HG03460 (cell line): Measurements from ENCODE around the gene UQCC3.
A peak's percentile ranks its signal among the peaks of the same experiment; 100 is the strongest.
"Not testable (repeated sequence)": the region's sequence is repeated elsewhere in the genome, so short reads cannot be mapped to it uniquely, and the experiment has no call there.

Experiments
- ATAC-seq: cut with Tn5 transposase; IDR thresholded peaks from one replicate; pipeline ENCODE4 v1.9.1; 2021; ENCODE audit not compliant: unreplicated experiment

The UQCC3 gene

GRCh38 chr11:62702246-62702645, 30.8 kb downstream of the UQCC3 start:
- no peak for ATAC-seq

GRCh38 chr11:62703921-62704320, 32.4 kb downstream of the UQCC3 start:
- ATAC-seq = not testable (repeated sequence)

- ATAC-seq = no peak
Observed at GRCh38 chr11:62705413-62705812, 33.9 kb downstream of the UQCC3 start.

GRCh38 chr11:62705880-62706849, 34.7 kb downstream of the UQCC3 start:
- ATAC-seq = peak; percentile 50

GRCh38 chr11:62706850-62707247, 35.4 kb downstream of the UQCC3 start:
- ATAC-seq = no peak

DNA sequence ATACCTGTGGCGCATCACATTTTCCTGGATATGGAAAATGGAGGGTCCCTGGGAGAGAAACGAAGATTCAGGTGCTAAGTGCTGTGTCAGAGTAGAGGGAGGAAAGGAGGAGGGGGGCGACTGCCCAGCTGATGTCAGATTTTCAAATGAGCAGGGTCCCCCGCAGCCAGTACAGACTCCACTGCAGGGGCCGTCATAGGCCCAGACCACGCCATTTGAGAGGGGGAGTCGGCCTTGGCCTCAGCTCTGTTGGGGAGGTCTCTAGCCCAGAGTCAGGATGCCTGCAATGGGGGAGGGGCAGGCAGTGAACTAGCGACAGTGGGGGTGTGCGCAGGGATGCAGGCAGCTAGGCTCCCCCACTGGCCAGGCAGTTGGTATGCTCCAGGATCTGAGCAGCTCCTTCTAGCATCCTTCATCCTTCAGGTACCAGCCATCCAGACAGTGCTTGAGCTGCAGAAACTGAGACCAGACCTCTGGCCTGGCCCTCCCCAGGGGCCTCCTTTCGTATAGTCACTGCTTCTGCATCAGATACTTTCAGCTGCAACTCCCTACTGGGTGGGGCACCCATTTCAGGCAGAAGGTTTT, 35.9 kb downstream of the UQCC3 start, which contains the start of the genes BSCL2 and GNG3:
TSS of gene BSCL2 (minus strand) at position 148 of the 585 bp plus-strand sequence. CDS start 229 bp downstream, outside the sequence.
TSS of gene GNG3 (plus strand) at position 400 of the 585 bp plus-strand sequence. CDS start 620 bp downstream, outside the sequence.
- ATAC-seq = no peak

DNA sequence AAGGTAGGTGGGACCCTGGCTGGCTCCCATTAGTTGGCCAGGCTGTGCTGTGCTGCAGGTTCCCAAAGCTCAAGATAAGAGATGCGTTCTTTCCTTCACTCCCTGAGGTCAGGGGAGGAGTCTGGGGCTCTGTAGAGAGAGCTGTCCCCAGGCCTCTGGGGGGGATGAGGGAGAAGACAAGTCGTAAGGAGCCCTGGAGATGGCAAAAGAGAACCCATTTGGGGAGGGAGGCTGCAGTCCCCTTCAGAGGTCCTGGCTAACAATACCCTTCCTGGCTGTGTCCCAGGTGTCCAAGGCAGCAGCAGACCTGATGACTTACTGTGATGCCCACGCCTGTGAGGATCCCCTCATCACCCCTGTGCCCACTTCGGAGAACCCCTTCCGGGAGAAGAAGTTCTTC, 36.9 kb downstream of the UQCC3 start:
- ATAC-seq = no peak

DNA sequence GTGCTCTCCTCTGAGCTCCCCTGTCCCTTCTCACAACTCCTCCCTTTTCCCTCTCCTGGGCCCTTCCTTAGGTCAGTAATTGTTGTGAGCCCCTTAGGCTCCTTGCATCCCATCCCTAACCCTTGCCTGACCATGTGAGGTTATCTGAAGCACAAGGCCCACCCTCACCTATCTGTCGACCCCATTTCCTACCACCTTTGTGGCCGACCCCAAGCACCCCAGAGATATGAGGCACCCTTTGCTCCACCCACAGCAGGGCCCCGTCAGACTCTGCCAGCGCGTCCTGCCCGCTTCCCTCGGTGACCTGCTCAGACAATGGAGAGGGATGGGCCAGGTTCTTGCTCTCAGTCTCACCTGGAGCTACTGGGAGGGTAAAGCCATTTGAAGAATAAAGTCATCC, 37.3 kb downstream of the UQCC3 start:
- peak; percentile 4 for ATAC-seq

DNA sequence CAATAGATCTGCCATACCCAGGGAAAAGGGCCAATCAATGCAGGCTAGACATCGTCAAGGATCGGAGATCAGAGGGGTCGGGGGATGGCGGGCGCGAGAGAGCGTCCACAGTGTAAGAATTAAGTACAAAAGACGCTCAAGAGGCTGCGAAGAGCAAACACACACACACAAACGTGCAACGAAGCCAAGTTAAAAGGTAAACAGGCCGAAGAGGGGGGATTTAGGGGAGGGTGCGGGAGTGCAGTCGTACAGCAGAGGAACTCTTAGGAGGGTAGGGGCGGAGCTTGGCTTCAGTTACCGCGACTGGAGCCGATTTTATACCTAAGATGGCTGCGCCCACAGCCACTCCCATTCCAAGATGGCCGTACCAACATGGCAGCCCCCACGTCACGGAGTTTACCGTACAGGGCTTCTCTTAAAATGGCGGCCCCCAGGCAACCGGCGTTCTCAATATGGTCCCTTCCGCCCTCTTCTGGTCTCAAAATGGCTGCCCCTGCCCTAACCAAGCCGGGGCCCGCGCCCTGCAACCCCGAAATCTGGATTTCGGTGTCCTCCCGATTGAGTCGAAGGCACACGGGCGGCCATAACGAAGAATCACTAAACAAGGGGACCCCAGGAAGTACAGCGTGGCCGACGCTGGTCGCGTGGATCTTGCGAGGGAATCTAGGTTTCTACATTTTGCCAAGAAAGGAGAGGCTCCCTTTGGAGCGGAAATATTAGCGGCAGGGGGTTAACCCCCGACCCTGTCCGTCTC, 38.0 kb downstream of the UQCC3 start:
- ATAC-seq = peak; percentile 67

DNA sequence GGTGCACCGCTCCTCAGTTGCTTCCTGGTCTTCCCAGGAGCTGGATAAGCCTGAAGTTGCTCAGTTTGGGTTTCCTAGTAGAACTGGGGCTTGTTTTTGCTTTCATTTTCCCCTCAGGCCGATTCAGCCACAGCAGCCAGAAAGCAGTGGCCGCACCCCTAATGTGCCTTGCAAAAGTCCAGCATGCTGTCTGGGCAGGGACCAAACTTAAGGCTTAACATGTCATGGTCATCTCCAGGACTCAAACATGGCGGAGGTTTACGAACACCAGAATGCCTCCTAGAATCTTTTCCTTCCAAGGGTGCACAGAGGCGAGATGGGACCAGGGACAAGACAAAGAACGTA, 38.5 kb downstream of the UQCC3 start:
- no peak for ATAC-seq

DNA sequence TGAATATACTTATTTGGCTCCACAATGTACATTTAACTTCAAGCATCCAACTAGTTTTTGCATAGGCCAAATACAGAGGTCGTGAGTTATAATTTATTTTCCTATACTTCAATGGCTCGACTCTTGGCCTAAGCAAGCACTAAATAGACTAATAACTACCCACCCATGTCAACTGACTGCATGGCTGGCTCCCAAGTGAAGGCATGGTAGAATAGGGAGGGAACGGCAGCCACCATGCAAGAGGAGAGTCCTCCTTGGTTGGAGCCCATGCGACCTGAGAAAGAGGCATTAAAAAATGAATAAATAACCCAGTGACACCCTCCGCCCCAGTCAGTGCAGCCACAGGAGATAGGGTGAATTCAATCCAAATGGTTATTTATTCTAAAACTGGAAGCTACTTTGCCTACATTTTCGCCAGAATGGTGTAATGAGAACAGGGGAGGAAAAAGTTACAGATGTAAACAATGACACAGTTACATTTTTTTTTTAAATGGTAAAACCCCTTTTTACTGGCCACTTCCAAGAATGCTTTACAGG, 40.9 kb downstream of the UQCC3 start:
- no peak for ATAC-seq

GRCh38 chr11:62712861-62713260, 41.4 kb downstream of the UQCC3 start:
- no peak for ATAC-seq

DNA sequence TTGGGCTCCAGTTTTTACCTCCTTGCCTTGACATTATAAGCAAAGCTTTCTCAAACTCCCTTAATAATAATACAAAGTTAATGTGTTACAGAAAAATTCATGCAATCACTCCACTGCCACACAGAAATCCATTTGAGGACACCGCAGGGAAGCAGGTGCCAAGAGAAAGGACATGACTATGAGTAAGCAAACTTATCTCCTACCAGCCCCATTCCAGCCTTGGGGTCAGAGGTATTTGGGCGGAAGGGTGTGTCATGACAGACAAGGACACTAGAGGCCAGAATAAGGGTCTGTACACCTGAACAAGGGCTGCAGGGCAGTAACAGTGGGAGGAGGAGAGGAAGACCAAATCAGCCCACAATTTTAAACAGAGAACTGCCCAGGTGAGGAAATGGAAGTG, 41.9 kb downstream of the UQCC3 start:
- no peak for ATAC-seq

- no peak for ATAC-seq
Observed at GRCh38 chr11:62715150-62716130, 44.0 kb downstream of the UQCC3 start.

DNA sequence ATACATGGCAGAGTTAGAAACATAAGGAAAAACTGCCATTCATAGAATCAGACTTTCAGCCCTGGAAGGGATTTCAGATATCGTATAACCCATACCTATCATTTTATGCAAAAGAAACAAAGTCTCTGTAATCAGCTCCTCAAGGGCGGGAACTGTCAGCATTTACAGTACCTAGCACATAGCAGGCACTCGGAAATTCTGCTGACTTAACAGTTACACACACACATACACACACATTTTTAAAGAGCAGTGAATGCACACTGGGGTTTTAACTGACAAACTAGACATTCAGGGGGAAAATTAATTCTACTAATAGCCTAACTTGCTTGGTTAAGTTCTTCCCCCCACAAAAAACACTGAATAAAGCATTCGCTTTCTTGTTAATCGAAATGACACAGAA, 44.7 kb downstream of the UQCC3 start:
- no peak for ATAC-seq

DNA sequence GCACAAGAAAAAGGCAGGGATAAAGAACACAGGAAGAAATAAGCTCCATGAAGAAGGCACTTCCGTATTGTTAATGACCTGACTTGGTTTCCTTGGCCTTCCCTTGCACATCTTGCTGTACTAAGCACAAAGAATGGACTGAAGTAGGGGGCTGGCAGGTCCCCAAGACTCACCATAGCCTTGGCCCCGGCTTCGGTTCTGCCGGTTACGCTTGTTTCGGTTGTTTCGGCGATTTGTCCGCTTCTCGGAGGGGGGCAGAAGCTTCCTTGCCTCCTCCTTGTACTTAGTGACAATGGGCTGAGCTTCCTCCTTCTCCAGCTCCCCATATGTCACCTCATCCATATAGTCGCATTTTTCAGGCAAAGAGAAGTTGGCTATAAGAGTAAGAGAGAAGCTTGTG, 45.3 kb downstream of the UQCC3 start:
- no peak for ATAC-seq

- ATAC-seq = no peak
Observed at GRCh38 chr11:62719302-62719978, 48.0 kb downstream of the UQCC3 start.

- no peak for ATAC-seq
Observed at GRCh38 chr11:62721994-62722393, 50.5 kb downstream of the UQCC3 start.
